RCC 7860 (cell line): ENCODE results near the gene SLC1A6.
"Not testable (repeated sequence)": the region's sequence is repeated elsewhere in the genome, so short reads cannot be mapped to it uniquely, and the experiment has no call there.

Experiments
- DNase-seq: peaks from one replicate; pipeline ENCODE4 v3.0.0-alpha.2; 2015; ENCODE audit warnings: low spot score
- FAIRE-seq: peaks from 2 replicates; lab custom pipeline; 2012; peaks lifted over from hg19 to GRCh38; lab: Jason Lieb, UNC

The SLC1A6 gene

GRCh38 chr19:14979476-14980255 lies at the start of gene SLC1A6:
Gene SLC1A6 (minus strand): TSS chr19:14979864. CDS start chr19:14972910, 6,954 bp downstream.
- no peak for FAIRE-seq
- DNase-seq: no peak

- FAIRE-seq (no peak), DNase-seq (no peak)
These were observed 48.8 kb upstream of the SLC1A6 start for GRCh38 chr19:15028490-15028889.

- DNase-seq (no peak), FAIRE-seq (no peak)
These were observed 45.6 kb upstream of the SLC1A6 start for GRCh38 chr19:15025217-15025616.

- FAIRE-seq (no peak), DNase-seq (no peak)
These were observed 43.1 kb upstream of the SLC1A6 start for GRCh38 chr19:15022752-15023151.

GRCh38 chr19:15021286-15022007 lies 41.8 kb upstream of the SLC1A6 start:
- FAIRE-seq (no peak), DNase-seq (no peak)

GRCh38 chr19:15018836-15019235 lies 39.2 kb upstream of the SLC1A6 start:
- FAIRE-seq, DNase-seq: not testable (repeated sequence)

- FAIRE-seq (no peak), DNase-seq (no peak)
These were observed 36.4 kb upstream of the SLC1A6 start for GRCh38 chr19:15015946-15016542.

GRCh38 chr19:15014579-15014978 lies 34.9 kb upstream of the SLC1A6 start:
- FAIRE-seq: no peak
- DNase-seq: no peak

GRCh38 chr19:15010501-15011300 lies 31.0 kb upstream of the SLC1A6 start:
- DNase-seq (no peak), FAIRE-seq (no peak)

- no peak for DNase-seq
- FAIRE-seq: no peak
These were observed 28.6 kb upstream of the SLC1A6 start for GRCh38 chr19:15008308-15008707.

GRCh38 chr19:14997981-14998380 lies 18.3 kb upstream of the SLC1A6 start:
- no peak for DNase-seq
- FAIRE-seq: no peak

GRCh38 chr19:14992780-14993179 lies 13.1 kb upstream of the SLC1A6 start:
- FAIRE-seq (no peak), DNase-seq (no peak)

GRCh38 chr19:14985133-14985532 lies 5.5 kb upstream of the SLC1A6 start:
- FAIRE-seq: no peak
- DNase-seq: no peak

GRCh38 chr19:14978161-14978776 lies 1.4 kb downstream of the SLC1A6 start:
- FAIRE-seq: no peak
- DNase-seq: no peak

GRCh38 chr19:14977128-14977527 lies 2.5 kb downstream of the SLC1A6 start:
- DNase-seq (no peak), FAIRE-seq (no peak)

- DNase-seq: no peak
- FAIRE-seq: no peak
These were observed 5.2 kb downstream of the SLC1A6 start for GRCh38 chr19:14974488-14974887.

GRCh38 chr19:14972676-14973075 lies 7.0 kb downstream of the SLC1A6 start:
- no peak for FAIRE-seq
- DNase-seq: no peak

- DNase-seq (no peak), FAIRE-seq (no peak)
These were observed 8.2 kb downstream of the SLC1A6 start for GRCh38 chr19:14971474-14971873.

GRCh38 chr19:14968247-14968646 lies 11.4 kb downstream of the SLC1A6 start:
- no peak for DNase-seq
- FAIRE-seq: no peak

GRCh38 chr19:14961956-14962685 lies 17.5 kb downstream of the SLC1A6 start:
- DNase-seq (no peak), FAIRE-seq (no peak)
